Measurements from ENCODE around the gene OTUB2.

OTUB2 gene

DNA sequence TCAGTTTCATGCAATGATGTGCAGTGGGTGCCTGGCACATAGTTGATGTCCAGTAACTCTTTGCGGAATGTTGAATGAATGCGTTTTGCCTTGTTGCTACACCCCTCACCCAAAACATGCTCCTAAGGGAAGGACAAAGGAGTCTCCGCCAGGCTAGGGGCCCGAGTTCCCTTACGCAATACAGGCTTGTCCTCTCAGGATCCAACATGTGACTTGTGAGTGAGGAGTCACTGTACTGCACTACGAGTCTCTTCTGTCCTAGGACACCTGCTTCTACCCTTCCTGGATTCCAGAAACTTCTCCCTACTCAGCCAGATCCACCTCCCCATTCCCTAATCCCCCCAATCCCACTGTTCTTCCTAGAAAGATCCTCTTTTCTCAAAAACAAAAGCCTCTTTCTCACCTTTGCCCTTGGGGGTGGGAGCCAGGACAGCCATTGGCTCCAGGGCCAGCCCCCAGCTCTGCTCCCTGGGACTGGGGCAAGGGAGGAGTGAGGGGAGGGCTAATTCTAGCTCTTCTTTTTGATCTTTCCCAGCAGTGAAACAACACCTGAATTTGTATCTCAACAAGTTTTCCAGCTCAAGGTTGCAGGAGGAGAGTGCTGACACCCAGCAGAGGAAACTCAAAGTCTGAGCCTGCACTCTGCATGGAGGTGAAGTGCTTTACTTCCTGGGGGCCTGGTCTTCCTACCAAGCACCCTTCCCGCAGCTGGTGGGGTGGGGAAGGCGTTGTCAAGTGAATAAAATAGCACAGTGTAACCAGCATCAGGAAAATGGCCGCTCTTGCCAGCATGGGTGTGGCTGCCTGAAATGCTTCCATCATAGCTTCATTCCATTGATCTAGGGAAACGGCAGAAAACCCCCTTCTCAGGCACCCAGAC, 3.4 kb upstream of the OTUB2 start:
- DNase-seq = no peak

DNA sequence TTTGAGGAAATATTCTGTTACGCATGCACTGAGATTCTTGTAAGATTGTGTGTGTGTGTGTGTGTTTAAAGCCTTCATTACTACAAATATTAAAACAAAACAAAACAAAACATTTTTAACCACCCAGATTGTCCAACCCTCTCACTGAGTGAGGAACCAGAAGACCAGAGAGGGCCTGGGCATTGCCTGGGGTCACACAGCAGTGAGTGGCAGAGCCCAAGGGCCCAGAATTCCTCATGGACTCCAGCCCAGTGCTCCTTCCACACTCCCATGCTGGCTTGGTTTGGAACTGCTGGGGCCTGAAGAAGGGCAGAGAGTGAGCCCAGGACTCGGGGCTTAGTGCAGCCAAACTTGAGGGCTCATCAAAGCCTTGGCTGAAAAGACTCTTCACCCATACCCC, 1.6 kb upstream of the OTUB2 start:
- DNase-seq = no peak

- DNase-seq = no peak
These were observed 420 bp upstream of the OTUB2 start for GRCh38 chr14:94025720-94026119.

DNA sequence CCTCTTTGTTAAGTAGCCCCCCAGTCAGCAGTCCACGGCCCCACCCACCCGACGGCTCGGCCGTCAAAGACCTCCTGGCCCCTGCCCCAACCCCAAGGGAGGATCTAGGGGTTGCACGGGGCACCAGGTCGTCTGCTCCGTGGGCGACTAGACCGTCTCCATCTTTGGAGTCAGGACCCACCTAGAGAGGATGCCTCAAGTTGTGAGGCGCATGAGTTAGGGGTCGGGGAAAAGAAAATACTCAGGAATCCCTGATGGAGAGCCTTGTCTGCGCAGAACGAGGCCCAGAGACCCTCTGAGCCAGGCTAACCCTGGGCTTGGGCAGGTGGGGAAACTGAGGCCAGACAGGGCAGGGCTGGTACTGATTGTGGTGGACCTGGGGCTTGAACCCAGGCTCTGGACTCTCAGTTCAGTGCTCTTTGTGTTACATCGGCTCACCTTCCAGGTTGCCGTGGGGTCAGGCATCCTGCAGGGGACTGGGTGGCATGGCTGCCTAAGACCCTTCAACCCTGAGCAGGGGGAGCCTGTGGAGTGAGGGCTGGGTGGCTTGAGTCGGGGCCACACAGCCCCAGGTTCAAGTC, 839 bp downstream of the OTUB2 start:
- no peak for DNase-seq

DNA sequence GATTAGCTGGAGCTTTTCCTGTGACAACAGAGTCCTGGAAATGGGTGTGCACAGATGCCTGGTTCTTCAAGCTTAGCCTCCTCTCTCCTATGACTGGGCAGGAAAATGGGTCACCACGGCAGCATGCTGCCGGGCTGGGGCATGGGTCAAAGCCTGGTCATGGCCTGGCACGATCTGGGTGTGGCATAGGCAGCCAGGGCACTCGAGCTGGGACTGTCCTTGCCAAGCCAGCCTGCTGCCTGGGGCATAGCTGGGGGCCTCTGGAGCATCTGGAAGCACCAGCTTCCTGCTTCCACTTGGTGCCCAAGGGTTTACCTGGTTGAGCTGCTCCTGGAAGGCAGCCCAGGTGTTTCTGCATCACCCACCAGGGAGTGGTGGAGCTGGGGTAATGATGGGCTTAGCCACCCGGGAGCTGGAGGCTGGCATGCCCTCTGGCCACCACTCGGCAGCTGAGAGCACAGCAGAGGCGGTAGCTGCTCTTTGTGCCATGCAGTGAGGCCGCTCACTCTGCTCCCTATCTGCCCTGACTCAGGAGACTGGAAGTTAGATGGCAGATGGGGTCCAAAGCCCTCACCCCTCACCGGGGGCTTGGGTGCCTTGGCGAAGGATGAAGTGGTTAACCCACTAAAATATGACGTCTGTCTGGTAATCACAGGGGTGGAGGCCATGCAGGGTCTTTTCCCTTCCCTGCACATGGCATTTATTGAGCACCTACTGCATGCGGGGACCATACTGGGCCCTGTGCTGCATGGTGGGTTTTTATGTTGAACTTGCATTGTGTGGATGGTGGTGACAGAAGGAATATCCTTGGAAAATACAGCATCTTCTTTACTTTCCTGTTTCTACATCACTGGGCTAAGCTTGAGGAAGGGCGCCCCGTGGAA, 1.7 kb downstream of the OTUB2 start:
- no peak for DNase-seq

- DNase-seq = no peak
These were observed 2.3 kb downstream of the OTUB2 start for GRCh38 chr14:94028450-94028826.

DNA sequence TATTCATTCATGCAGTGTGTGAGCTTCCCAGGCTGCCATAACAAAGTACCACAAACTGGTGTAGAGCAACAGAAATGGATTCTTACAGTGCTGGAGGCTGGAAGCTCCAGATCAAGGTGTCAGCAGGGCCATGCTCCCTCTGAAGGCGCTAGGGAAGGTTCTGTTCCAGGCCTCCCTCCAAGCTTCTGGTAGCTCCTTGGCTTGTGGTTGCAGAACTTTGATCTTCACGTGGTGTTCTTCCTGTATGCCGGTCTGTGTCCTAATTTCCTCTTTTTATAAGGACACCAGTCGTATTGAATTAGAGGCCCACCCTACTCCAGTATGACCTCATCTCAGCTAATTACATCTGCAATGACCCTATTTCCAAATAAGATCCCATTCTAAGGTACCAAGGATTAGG, 3.1 kb downstream of the OTUB2 start:
- no peak for DNase-seq

DNA sequence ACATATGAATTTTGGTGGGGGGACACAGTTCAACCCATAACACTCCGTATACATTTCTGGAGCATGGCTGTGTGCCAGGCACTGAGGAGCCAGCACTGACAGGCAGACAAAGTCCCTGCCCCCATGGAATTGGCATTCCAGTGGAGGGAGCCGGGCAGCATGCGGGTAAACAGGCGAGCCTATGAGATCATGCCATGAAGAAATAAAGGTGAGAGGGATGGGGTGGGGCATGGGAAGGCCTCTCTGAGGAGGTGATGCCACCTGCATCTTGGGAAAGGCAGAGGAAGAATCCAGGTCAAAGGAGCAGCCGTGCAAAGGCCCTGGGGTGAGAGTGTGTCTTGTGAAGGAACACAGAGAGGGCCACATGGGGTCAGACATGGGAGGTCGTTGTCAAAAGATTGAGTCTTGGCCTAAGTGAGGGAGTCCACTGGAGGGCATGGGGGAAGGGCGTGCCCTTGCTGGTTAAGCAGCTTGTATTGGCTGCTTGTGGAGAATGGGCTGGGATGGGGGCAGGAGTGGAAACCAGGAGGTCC, 3.6 kb downstream of the OTUB2 start:
- DNase-seq = no peak

GRCh38 chr14:94030571-94030970, 4.4 kb downstream of the OTUB2 start:
- no peak for DNase-seq

GRCh38 chr14:94031161-94031882, 5.2 kb downstream of the OTUB2 start:
- no peak for DNase-seq

- DNase-seq = no peak
These were observed 5.7 kb downstream of the OTUB2 start for GRCh38 chr14:94031883-94032279.

- no peak for DNase-seq
These were observed 8.7 kb downstream of the OTUB2 start for GRCh38 chr14:94034886-94035285.

DNA sequence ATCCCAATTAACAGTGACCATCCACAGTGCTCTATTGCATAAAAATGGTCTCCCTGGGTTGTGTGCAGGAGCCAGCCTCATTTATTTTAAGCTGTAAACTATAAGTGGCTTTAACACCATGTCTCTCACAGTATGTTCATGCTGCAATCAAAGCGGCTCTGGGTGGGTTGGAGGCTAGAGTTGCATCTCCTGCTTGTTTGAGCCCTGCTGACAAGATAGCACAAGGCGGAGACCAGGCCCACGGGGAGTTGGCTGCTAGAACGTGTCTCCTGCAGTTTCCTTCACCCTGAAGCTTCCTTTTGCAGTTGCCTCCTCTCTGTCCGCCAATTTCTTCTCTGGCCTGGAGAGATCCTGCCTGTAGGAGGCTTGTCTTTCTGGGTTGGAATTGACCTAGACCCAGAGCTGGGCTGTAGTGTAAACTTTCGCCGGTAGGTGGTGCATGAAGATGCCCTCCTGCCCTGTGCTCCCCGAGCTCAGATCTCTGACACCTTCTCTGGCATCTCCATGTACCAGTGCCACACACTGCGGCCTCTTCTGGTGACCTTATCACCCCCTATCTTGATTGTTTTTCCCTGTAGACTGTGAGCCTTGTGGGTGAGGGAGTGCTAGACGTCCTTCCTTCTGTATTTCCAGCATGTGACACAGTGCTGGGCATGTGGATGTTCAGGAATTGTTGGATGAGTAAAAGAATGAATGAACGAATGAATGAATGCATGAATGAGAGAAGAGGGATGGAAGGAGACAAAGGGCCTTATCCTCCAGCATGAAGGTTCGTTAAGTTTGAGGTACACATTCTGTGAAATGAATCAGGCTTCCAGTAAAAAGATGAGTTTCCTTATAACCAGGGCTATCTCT, 10.4 kb downstream of the OTUB2 start:
- DNase-seq = peak in 1 of 2 experiments; percentile 63

DNA sequence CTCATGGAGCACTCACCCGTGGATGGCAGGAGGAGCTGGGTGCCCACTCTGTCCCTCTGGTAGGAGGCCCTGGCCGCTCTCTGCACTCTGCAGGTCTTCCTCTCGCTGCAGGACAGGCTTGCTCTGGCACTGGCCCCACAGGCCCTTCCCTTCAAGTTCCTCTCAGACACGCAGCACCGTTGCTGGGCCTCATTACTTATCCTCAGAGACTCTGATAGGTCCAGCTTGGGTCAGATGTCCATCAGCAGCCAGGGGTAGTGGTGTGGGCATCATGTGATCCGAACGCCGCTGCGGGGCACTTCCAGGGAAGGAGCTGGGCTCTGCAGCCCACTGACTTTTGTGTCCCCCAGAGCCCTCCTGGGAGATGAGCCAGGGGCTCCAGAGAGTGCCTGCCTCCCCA, 11.8 kb downstream of the OTUB2 start:
- no peak for DNase-seq

- no peak for DNase-seq
These were observed 12.4 kb downstream of the OTUB2 start for GRCh38 chr14:94038510-94038909.

- DNase-seq = no peak
These were observed 12.9 kb downstream of the OTUB2 start for GRCh38 chr14:94038921-94039629.

DNA sequence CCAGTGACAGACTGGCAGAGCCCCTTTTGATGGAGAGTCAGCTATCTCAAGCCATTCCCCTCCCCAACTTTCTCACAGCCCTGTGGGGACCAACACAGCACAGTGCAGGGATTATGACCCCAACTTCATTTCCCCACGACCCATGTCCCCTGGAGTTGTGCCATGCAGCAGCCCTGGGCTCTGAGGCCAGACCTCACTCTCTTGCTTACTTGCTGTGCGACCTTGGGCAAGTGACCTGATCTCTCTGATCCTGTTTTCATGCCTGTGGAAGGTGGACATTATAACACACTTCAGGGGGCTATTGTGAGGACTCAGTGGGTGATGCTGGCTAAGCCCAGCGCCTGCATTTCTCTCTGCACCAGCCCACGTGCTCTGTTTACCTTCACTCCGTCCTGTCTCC, 14.1 kb downstream of the OTUB2 start:
- DNase-seq = no peak

DNA sequence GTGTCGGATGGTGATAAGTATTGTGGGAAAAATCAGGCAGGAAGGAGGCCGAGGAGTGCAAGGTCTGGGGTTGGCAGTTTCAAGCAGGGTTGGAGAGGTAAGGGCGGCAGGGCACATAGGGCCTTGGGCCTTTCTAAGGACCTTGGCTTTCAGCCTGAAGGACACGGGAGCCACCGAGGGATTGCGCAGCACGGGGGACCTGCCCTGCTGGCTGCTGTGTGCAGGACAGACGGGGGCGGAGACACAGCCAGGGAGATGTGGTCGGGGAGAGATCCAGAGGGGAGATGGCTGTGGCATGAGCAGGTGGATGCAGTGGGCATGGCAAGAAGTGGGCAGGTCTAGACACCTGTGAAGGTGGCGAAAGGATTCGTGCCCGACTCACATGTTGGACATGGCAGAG, 14.7 kb downstream of the OTUB2 start:
- no peak for DNase-seq

GRCh38 chr14:94041551-94042346, 15.6 kb downstream of the OTUB2 start:
- no peak for DNase-seq

GRCh38 chr14:94042433-94043091, 16.4 kb downstream of the OTUB2 start:
- DNase-seq = no peak

Data from SW 1271 (cell line).